Astrocyte (in vitro differentiated cells and primary cell): ENCODE results near the gene MKNK1. TPM values are rescaled to one million over a fixed set of nuclear protein-coding genes. Genes with fewer than 3 reads are reported as not detected.

ENCODE experiments used
- DNase-seq: peaks from one replicate; pipeline ENCODE4 v3.0.0-alpha.2; 2010; ENCODE audit warnings: low read depth
- FAIRE-seq: peaks from 2 replicates; lab custom pipeline; 2011; peaks lifted over from hg19 to GRCh38; lab: Jason Lieb, UNC
- H2AFZ ChIP-seq: 2 replicates; pipeline ENCODE4 v1.6.0; 2012; ENCODE audit warnings: low read depth, low read length, inconsistent platforms
- H3K27ac ChIP-seq: 2 replicates; pipeline ENCODE4 v1.5.1; 2011; ENCODE audit warnings: low read depth, low read length, inconsistent platforms
- H3K27me3 ChIP-seq: 2 replicates; pipeline ENCODE4 v1.6.0; 2011; ENCODE audit warnings: low read length, inconsistent platforms; ENCODE audit not compliant: insufficient read depth
- H3K36me3 ChIP-seq: 2 replicates; pipeline ENCODE4 v1.5.1; 2011; ENCODE audit warnings: low read length, inconsistent platforms; ENCODE audit not compliant: insufficient read depth
- H3K4me1 ChIP-seq: 2 replicates; pipeline ENCODE4 v1.5.1; 2011; ENCODE audit warnings: low read length, inconsistent platforms; ENCODE audit not compliant: insufficient read depth
- H3K4me2 ChIP-seq: 2 replicates; pipeline ENCODE4 v1.6.0; 2012; ENCODE audit warnings: low read length, inconsistent platforms
- H3K4me3 ChIP-seq: 2 replicates; pipeline ENCODE4 v1.5.1; 2011; ENCODE audit warnings: low read depth, mild to moderate bottlenecking, low read length, inconsistent platforms; ENCODE audit not compliant: insufficient read depth
- H3K79me2 ChIP-seq: 2 replicates; pipeline ENCODE4 v1.6.0; 2012; ENCODE audit warnings: mild to moderate bottlenecking, low read length, inconsistent platforms; ENCODE audit not compliant: insufficient read depth
- H3K9ac ChIP-seq: 2 replicates; pipeline ENCODE4 v1.6.0; 2012; ENCODE audit warnings: mild to moderate bottlenecking, low read length, inconsistent platforms
- H3K9me3 ChIP-seq: 2 replicates; pipeline ENCODE4 v1.5.1; 2012; ENCODE audit warnings: low read depth, mild to moderate bottlenecking, low read length, inconsistent platforms; ENCODE audit not compliant: insufficient read depth
- H4K20me1 ChIP-seq: 2 replicates; pipeline ENCODE4 v1.6.0; 2012; ENCODE audit warnings: low read length, inconsistent platforms; ENCODE audit not compliant: insufficient read depth
- H3K27ac Mint-ChIP-seq: one replicate; pipeline ENCODE4 v1.8.0; 2021; ENCODE audit warnings: mild to moderate bottlenecking, mixed read lengths; ENCODE audit not compliant: unreplicated experiment
- H3K27me3 Mint-ChIP-seq: one replicate; pipeline ENCODE4 v1.8.0; 2021; ENCODE audit warnings: low read depth, mixed read lengths; ENCODE audit not compliant: unreplicated experiment
- H3K36me3 Mint-ChIP-seq: one replicate; pipeline ENCODE4 v1.8.0; 2021; ENCODE audit warnings: low read depth, mixed read lengths; ENCODE audit not compliant: unreplicated experiment
- H3K4me1 Mint-ChIP-seq: one replicate; pipeline ENCODE4 v1.8.0; 2021; ENCODE audit warnings: low read depth, mixed read lengths; ENCODE audit not compliant: unreplicated experiment
- H3K4me3 Mint-ChIP-seq: one replicate; pipeline ENCODE4 v1.8.0; 2021; ENCODE audit warnings: mild to moderate bottlenecking, moderate library complexity, mixed read lengths; ENCODE audit not compliant: unreplicated experiment
- H3K9me3 Mint-ChIP-seq: one replicate; pipeline ENCODE4 v1.8.0; 2021; ENCODE audit warnings: mild to moderate bottlenecking, mixed read lengths; ENCODE audit not compliant: unreplicated experiment
- EZH2 ChIP-seq: IDR thresholded peaks from 2 replicates; pipeline ENCODE4 v1.6.1; 2012; ENCODE audit warnings: mild to moderate bottlenecking, low read length, inconsistent platforms; ENCODE audit not compliant: insufficient read depth
- total RNA-seq: library from RNA; stranded (reverse); gene quantifications from 2 replicates; pipeline ENCODE4 v1.2.1, GENCODE V29; 2021
- TF ChIP-seq, protein P1 (sequence below): IDR thresholded peaks from 2 replicates; pipeline ENCODE4 v1.5.1; 2011; ENCODE audit warnings: low read depth, mild to moderate bottlenecking, inconsistent platforms, low read length, moderate library complexity; ENCODE audit not compliant: insufficient read depth

The MKNK1 gene
- total RNA-seq, 1 donor from 2014 or later, result 26.9 TPM

DNA sequence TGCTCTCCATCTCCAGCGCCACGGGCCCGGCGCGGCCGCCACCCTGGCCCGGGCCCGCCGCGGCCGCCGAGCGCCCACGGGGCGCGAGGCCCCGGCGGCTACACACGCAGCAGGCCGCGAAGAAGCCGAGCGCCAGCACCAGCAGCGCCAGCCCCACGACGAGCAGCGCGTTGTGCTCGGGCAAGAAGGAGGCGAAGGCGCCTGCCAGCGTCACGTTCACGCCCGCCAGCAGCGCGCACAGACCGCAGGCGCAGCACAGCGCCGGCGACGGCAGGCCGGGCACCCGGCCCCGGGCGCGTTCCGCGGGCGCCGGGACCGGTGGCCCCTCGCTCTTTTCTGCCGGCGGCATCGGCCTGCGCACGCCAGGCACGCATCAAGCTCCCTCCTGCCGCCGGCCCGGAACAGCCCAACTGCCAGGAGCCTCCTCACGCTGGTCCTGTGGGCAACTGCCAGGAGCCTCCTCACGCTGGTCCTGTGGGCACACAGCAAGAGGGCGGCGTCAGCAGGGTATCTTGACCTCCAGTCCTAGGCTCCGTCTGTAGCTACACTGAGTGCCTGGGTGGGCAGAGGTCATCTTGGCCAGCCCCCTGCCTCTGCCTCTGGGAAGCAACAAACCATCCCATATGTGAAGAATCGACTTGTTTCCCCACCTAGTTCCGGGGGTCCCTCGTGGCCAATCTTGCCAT is 70.7 kb downstream of the MKNK1 start:
- peaks cover 5% of the 10 kb centered on the region for H3K4me1 Mint-ChIP-seq
- no peaks in the 10 kb centered on the region for H3K9me3 ChIP-seq
- H3K4me3 ChIP-seq, result peak overlapping the region; percentile 46
- peak; percentile 45 for DNase-seq
- no peak overlapping the region for H3K4me3 Mint-ChIP-seq
- peaks cover 40% of the 10 kb centered on the region for H3K27me3 ChIP-seq
- TF ChIP-seq EZH2, result no peak
- TF ChIP-seq, protein P1, sequence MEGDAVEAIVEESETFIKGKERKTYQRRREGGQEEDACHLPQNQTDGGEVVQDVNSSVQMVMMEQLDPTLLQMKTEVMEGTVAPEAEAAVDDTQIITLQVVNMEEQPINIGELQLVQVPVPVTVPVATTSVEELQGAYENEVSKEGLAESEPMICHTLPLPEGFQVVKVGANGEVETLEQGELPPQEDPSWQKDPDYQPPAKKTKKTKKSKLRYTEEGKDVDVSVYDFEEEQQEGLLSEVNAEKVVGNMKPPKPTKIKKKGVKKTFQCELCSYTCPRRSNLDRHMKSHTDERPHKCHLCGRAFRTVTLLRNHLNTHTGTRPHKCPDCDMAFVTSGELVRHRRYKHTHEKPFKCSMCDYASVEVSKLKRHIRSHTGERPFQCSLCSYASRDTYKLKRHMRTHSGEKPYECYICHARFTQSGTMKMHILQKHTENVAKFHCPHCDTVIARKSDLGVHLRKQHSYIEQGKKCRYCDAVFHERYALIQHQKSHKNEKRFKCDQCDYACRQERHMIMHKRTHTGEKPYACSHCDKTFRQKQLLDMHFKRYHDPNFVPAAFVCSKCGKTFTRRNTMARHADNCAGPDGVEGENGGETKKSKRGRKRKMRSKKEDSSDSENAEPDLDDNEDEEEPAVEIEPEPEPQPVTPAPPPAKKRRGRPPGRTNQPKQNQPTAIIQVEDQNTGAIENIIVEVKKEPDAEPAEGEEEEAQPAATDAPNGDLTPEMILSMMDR, result no peak
- peaks cover 6% of the 10 kb centered on the region for H3K9me3 Mint-ChIP-seq
- no peak for FAIRE-seq
- H3K4me1 ChIP-seq, result peaks cover 2% of the 10 kb centered on the region
- H3K27ac ChIP-seq, result no peak overlapping the region
- H3K36me3 Mint-ChIP-seq, result peaks cover 3% of the 10 kb centered on the region
- no peak overlapping the region for H3K27ac Mint-ChIP-seq
- no peaks in the 10 kb centered on the region for H3K79me2 ChIP-seq
- H3K27me3 Mint-ChIP-seq, result peaks cover 71% of the 10 kb centered on the region
- H3K36me3 ChIP-seq, result no peaks in the 10 kb centered on the region
- no peak overlapping the region for H3K9ac ChIP-seq
- peak overlapping the region; percentile 75 for H2AFZ ChIP-seq
- H3K4me2 ChIP-seq, result peak overlapping the region; percentile 82
- no peaks in the 10 kb centered on the region for H4K20me1 ChIP-seq

DNA sequence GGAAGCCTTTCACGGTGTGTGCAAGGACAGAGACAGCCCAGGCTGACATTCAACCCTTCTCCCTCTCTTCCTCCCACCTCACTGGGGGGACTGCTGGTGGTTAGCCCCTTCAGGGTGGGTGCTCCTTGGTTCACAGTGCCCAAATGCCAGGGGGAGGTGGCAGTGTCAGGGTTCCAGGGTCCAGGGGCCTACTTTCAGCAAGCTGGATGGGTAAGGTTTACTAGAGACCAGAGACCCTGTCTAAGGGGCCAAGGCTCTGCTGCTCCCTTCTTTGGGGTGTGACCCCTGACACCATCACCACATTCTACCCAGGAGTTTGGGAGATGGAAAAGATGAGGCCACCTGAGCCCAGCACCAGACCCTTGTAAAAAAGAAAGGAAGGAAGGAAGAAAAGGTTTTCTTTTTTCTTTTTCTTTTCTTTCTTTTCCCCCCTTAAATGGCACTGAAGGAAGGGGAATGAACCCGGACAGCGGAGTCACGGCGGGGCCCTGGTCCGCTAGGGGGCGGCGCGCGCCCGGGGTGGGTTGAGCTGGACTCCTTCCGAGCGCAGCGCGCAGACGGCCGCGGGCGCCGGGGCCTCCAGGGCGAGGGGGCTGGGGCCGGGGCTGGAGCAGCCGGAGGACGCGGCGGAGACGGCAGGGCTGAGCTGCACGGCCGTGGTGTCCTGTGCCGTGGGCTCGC is 71.4 kb downstream of the MKNK1 start:
- FAIRE-seq (no peak), DNase-seq (peak; percentile 45)
- H3K9me3 Mint-ChIP-seq, result peaks cover 6% of the 10 kb centered on the region
- Histone ChIP-seq H3K27me3 (peaks cover 37% of the 10 kb centered on the region), H3K9ac (no peak overlapping the region), H2AFZ (peak overlapping the region; percentile 75), H3K4me2 (peak overlapping the region; percentile 82), H4K20me1 (no peaks in the 10 kb centered on the region), H3K27ac (no peak overlapping the region), H3K4me1 (peaks cover 2% of the 10 kb centered on the region), H3K36me3 (no peaks in the 10 kb centered on the region), H3K79me2 (no peaks in the 10 kb centered on the region), H3K9me3 (no peaks in the 10 kb centered on the region), H3K4me3 (peak overlapping the region; percentile 46)
- TF ChIP-seq, protein P1, result peak; percentile 41
- TF ChIP-seq EZH2, result no peak
- H3K36me3 Mint-ChIP-seq, result peaks cover 3% of the 10 kb centered on the region
- H3K27ac Mint-ChIP-seq, result no peak overlapping the region
- H3K4me1 Mint-ChIP-seq, result peaks cover 5% of the 10 kb centered on the region
- H3K27me3 Mint-ChIP-seq, result peaks cover 71% of the 10 kb centered on the region
- H3K4me3 Mint-ChIP-seq, result no peak overlapping the region
